ENCODE results near the gene LRR1.
A peak's percentile ranks its signal among the peaks of the same experiment; 100 is the strongest.
"Not testable (repeated sequence)": the region's sequence is repeated elsewhere in the genome, so short reads cannot be mapped to it uniquely, and the experiment has no call there.

LRR1 gene, protein sequence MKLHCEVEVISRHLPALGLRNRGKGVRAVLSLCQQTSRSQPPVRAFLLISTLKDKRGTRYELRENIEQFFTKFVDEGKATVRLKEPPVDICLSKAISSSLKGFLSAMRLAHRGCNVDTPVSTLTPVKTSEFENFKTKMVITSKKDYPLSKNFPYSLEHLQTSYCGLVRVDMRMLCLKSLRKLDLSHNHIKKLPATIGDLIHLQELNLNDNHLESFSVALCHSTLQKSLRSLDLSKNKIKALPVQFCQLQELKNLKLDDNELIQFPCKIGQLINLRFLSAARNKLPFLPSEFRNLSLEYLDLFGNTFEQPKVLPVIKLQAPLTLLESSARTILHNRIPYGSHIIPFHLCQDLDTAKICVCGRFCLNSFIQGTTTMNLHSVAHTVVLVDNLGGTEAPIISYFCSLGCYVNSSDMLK

DNA sequence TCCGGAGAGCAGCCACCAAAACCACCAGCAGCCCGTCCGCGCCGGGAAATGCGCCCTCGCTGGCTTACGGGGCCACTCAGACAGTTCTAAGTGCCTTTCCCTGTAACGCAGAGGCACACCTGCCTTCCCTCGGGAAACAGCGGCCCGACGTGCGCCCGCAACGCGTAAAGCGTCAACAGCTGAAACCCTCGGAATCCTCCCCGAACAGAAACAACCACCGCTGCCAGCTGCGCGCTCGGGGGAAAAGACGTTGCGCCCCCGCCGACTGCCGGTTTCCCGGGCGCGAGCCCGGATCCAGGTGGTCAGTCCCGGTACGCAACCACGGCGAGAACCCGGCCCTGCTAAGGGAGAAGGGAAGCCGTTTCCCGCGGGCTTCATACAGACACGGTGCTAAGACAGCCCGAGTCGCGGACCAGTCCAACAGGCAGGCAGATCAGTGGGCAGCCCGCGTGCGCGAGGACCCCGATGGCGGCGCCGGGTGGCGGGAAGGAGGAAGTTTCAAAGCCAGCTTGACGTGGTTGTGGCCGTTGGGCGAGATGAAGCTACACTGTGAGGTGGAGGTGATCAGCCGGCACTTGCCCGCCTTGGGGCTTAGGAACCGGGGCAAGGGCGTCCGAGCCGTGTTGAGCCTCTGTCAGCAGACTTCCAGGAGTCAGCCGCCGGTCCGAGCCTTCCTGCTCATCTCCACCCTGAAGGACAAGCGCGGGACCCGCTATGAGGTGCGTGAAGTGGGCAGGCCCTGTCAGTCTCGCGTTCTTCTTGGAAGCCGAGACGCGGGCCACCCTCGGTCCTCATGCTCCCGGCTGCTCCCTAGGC, at the start of gene LRR1:
Gene LRR1, plus strand, starts transcription at position 456 of the 816 bp plus-strand sequence. Its CDS starts 81 bp downstream, at position 537.
- FAIRE-seq: no peak

DNA sequence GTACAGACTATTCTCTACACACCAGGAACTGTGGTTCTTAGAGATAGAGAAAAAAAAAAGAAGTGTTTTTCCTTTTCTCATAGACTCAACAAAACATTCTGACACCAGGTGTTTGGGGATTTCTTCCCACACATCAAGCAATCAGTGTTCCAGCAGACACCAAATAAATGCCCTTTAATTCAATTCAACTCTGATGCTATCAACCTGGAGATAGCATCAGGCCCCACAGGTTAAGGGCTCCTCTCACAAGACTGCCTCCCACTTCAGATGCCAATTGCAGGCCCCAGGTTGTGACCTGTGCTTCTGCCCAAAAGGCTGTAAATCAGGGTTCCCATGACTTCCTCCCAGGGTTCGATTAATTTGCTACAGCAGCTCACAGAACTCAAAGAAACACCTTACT, 49.3 kb upstream of the LRR1 start:
- FAIRE-seq: no peak

DNA sequence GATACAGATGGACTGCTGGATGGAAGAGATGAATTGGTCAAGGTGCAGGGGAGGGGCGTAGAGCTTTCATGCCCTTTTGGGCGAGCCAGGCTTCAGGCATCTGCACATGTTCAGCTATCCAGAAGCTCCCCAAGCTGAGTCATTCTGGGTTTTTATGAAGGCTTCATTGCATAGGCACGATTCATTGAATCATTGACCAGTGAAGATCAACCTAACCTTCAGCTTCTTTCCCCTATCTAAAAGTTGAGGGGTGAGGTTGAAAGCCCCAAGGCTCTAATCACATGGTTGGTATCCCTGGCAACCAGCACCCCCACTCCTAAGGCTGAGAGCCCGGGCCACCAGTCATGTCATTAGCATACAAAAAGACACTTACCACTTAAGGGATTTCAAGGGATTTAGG, 48.9 kb upstream of the LRR1 start:
- FAIRE-seq: no peak

DNA sequence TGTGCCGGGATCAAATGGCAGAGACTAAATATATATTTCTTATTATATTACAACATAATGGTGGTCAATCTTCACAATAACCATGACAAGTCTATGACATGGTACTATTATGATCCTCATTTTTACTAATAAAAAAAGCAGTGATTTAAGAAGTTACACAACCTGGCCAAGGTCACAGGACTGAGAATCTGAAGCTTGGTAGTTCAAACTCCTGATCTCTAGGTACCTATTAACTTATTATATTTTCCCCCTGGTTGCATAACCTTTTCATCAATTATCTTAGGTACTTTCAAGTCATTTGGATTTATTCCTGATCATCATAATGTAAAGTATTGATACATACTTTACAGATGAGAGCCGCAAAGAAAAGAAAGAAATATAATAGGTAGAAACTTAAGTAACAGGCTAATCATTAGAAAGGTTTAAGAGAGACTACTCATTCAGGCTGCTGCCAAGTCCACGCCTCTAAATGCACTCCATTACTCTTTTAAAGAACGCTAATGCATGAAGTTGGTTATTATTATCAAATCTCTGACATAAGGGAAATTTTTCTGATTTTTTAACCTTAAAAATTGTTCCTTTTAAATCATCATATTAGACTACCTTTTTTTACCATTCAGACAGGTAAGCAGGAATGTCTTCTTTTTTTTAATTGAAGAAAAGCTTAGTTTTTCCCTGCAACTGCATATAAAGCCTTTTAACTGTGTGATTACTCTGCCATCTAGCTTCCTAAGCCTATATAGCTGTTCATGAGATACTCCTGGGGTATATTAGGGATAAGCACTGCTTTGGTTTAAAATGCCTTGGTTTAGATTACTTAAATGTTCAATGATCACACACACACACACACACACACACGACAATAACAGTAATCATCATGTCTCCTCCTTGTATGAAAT, 48.2 kb upstream of the LRR1 start:
- FAIRE-seq: no peak

DNA sequence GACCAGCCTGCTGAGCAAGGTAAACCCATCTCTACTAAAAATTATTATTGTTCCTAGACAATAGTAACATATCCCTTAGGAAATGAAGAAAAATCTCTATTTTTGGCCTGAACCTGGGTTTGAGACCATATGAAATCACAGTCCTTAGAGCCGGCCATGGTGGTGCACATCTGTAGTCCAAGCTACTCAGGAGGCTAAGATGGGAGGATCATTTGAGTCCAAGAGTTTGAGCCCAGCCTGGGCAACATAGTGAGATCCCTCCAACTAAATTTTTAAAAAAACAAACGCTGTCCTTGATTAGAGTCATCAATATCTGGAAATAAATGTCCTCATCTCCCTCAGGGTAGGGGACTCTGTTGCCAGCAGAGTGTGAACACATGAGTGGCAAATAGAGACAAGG, 47.2 kb upstream of the LRR1 start:
- no peak for FAIRE-seq

DNA sequence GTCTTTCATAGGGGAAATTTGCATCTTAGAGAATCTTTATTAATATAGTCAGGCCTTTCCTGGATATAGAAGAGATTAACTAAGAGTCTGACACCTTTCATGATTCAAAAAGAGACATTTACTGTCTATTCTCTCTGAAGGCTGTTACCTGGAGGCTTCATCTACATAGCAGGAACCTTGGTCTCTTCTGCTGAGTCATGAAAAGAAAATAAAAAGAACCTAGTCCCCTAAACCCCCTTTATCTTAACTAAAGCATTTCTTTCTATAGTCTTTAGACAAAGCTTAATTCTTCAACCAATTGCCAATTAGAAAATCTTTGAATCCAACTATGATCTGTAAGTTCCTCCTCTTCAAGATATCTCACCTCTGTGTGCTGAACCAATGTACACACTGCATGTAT, 45.6 kb upstream of the LRR1 start:
- FAIRE-seq: no peak

DNA sequence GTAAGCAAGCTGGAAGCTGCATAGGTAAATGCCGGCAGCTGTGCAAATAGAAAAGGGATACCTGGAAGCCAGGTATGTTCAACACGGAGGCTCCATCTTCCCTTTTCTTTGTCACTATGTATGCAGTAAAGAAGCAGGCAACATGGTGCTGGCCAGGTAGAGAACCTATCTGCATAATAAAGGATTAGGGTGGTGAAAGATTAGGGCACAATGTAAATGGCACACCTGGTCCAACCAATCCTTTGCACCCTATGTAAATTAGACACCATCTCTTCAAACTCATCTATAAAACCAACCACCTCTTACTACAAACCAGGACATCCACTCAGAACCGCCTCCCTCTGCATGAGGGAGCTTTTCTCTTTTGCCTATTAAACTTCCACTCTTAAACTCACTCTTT, 44.8 kb upstream of the LRR1 start:
- no peak for FAIRE-seq

DNA sequence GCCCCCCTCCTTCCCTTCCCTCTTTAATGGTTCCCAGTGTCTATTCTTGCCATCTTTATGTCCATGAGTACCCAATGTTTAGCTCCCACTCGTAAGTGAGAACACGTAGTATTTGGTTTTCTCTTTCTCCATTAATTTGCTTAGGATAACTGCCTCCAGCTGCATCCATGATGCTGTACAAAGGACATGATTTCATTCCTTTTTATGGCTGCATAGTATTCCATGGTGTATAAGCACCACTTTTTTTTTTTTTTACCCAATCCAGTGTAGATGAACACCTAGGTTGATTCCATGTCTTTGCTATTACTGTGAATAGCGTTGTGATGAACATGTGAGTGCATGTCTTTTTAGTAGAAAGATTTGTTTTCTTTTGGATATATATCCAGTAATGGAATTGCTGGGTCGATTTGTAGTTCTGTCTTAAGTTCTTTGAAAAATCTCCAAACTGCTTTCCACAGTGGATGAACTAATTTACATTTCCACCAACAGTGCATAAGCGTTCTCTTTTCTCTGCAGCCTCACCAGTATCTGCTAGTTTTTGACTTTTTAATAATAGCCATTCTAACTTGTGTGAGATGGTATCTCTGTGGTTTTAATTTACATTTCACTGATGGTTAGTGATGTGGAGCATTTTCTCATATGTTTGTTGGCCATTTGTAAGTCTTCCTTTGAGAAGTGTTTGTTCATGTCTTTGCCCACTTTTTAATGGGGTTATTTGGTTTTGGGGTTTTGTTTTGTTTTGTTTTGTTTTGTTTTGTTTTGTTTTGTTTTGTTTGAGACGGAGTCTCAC, 38.6 kb upstream of the LRR1 start:
- FAIRE-seq: no peak

DNA sequence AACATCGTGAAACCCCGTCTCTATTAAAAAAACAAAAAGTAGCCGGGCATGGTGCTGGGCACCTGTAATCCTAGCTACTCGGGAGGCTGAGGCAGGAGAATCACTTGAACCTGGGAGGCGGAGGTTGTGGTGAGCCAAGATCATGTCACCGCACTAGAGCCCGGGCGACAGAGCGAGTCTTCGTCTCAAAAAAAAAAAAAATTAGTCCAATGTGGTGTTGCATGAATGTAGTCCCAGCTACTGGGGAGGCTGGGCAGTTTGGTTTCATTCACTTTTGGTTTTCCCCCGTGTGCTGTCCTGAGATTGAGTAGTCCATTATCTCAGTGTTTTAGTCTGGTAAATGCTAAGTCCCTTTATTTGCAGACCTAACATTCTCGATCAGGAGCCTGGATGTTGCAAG, 32.0 kb upstream of the LRR1 start:
- no peak for FAIRE-seq

DNA sequence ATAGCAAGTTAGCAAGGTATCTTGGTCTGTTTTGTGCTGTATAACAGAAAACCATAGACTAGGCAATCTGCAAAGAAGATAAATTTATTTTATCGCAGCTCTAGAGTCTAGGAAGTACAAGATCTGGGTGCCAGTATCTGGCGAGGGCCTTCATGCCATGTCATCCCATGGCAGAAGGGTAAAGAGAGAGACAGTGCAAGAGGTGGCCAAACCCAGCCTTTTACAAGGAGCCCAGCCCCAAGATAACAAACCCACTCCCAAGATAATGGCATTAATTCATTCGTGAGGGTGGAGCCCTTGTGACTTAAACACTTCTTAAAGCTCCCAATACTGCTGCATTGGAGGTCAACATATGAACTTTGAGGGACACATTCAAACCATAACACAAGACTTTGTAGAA, 29.5 kb upstream of the LRR1 start:
- no peak for FAIRE-seq

DNA sequence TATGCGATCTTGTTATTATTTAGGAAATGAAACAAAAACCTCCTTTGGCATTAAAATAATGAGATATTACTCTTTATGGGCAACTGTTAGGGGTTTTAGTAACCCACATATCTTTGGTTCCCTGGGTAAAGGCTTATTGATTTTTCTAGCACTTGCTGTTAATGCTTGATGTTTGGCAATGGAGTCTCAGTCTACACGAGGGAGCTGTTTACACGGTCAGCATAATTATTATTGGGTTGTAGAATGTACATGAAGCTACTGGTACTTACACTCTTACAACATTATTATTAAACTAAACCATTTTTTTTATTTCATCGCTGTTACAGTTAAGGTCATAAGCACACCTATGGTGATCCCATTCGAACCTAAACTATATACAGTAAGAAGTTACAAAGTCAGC, 24.7 kb upstream of the LRR1 start:
- FAIRE-seq: no peak

DNA sequence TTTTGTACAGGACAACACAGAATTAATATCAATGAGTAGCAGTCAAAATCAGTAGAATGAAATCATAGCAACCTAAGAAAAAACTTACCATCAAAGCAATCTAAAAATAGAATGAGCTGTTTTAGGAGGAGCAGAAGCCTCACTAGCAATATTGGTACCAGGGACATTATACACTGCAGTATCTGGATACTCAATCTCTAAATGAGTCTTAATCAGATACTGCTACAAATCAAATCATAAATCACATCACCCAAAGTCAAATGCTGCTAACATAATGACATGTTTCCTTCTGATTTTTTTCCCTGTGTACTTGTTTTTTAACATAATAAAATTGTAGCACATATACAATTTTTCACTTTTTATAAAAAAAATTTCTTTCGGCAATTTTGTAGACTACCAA, 20.6 kb upstream of the LRR1 start:
- FAIRE-seq: no peak

DNA sequence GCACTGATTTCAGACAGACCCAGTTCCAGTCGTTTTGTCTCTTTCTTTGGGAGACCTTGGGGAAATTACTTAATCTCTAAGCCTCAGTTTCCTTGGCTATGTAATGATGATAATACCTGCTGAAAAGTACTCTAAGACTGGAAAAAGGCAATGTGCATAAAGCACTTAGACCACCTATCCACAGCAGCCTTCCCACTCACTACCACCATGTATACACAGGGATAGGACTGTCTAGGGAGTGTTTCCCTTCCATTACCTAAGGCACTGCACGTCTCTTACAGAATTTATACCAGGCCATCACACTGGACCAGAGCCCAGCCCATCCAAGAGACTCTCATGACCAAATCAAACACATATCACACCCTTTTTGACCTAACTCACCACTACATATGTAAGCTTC, 18.9 kb upstream of the LRR1 start:
- no peak for FAIRE-seq

DNA sequence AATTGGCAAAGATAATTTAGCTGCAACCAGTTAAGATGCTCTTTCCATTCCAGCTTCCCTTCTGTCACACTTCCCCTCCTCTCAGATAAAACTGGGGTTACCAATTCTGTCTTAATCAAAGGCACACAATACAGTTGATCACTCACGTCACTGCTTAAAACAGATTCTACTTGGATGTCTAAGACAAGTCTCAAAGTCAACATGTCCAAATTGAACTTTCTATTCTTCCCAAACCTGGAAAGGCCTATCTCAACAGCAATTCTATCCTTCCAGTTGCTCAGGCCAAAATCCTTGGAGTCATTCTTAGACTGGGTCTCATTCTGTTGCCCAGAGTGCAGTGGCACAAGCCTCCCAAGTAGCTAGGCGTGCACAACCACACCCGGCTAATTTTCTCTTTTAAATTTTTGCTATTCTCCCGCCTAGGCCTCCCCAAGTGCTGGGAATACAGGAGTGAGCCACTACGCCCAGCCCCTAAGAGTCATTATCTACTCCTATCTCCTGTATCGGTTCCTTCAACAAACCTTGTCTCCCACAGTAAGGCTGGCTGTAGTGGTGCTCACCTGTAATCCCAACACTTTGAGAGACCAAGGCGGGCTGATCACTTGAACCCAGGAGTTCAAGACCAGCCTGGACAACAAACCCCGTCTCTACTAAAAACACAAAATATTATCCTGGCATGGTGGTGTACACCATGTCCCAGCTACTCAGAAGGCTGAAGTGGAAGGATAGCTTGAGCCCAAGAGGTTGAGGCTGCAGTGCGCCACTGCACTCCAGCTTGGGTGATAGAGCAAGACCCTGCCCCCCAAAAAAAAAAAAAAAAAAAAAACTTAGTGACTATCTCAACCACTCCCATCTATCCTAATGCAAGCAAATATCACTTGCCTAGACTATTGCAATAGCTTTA, 17.3 kb upstream of the LRR1 start:
- FAIRE-seq: no peak

DNA sequence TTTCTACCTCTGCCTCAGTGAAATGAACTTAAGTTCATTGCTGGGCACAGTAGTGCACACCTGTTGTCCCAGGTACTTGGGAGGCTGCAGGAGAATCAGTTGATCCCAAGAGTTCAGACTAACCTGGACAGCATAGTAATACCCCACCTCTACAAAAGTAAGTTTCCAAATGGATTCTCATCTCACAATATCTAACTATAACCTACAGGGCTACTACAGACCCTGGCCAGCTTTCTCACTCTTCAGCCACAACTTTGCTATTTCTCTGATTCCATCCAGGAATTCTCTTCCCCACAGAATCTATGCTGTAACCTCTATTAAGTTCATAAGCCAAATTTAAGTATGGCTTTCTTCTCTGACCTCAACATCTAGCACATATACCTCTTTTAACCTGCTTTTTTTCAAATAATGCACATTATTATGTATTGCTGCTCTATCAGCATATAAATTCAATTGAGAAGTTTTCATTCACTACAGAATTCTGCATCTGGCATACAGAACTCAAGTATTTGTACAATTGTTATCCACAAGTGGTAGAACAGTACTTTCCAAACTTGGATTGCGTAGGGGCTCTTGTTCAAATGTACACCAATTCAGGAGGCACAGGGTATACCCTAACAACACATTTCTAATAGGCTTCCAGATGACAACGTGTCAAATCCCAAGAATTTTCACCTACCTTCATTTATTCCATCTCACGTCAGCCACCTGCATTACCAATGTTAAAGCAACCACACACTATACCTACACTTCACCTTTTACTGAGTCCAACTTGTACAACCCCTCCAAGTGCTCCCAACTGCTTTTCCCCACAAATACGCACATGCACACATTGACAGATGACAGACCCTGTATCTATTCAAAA, 16.4 kb upstream of the LRR1 start:
- FAIRE-seq: no peak

DNA sequence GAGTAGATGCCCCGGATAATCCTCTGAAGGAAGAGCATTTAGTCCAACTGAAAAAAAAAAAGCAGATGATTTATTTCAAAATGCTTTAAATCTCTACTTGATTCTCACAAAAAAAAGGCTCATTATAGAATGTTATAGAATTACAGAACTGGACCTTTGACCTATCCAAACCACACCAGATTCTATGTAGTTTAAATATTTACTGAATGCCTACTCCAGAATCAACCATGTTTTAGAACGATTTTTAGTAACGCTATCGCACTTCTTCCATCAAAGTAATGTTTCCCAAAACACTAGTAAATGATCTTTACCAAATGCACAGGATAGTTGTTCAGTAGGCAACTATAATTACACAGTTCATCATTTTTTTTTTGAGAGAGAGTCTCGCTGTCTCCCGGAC, 15.1 kb upstream of the LRR1 start:
- FAIRE-seq: no peak

DNA sequence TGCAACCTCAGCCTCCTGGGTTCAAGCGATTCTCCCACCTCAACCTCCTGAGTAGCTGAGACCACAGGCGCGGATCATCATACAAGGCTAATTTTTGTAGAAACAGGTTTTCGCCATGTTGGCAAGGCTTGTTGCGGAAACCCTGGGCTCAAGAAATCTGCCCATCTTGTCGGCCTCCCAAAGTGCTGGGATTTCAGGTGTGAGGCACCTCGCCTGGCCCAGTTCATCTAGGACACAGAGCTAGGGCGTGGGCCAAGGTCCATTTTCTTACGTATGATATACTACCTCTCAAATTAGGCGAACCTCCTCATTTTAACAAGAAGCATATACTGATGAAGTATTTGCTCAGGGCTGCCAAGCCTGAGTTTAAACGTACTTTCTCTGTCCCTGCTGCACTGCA, 14.7 kb upstream of the LRR1 start:
- no peak for FAIRE-seq

DNA sequence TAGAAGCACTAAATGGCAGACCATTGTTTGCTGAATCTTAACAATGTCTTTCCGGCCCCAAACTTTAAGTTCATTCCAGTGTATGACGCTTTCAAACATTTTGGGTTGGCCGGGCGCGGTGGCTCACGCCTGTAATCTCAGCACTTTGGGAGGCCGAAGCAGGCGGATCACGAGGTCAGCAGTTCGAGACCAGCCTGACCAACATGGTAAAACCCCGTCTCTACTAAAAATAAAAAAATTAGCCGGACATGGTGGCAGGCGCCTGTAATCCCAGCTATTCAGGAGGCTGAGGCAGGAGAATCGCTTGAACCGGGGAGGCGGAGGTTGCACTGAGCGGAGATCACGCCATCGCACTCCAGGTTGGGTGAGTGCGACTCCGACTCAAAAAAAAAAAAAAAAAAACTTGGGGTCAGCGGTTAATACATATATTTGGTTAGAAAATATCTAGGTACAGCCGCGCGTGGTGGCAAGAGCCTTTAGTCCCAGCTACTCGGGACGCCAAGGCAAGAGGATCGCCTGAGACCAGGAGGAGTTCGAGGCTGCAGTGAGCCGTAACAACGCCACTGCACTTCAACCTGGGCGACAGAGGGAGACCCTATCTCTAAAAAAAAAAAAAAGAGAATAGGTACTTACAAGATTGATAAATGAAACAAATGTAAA, 13.6 kb upstream of the LRR1 start:
- FAIRE-seq: not testable (repeated sequence)

DNA sequence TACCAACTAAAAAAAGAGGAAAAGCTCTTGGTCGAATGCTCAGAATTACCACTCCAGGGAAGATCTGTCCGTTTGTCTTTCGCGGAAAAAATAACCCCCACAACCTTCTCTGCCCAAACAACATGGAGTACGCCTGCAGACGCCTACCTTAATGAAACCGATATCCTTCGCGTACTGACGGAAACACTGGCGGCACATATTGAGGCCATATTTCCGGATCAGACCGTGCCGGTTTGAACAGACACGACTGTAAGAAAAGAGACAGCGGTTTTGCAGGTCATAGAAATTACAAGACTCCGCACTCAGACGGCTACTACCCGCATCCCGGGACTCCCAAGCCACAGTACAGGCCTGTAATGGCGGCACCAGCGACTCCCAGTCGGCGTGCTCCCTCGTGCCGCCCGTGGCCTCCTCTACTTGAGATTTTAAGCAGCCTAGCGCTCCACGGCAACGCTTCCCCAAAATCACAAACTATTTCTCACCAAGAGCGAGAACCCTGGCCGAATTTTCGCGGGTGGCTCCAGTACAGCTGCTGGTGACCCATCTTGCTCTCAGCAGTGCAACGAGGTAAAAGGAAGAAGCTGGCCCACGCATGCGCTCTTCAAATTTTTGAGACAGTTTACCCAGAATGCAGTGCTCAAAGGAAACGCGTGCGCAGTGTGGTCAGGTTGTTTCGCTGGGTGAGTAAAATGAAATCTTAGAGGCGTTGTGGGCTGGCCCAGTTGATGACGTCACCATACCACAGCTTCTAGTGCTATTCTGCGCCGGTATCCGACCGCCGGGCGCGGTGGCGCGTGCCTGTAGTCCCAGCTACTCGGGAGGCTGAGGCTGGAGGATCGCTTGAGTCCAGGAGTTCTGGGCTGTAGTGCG, 12.7 kb upstream of the LRR1 start, which contains the start of gene RPS29:
Gene RPS29, minus strand, starts transcription at position 578 of the 870 bp plus-strand sequence. Its CDS starts 34 bp downstream, at position 544.
- FAIRE-seq: peak; percentile 95

Measured in islet of Langerhans (tissue), 1 donor.